Vagina (tissue), 2 donors: Measurements from ENCODE around the gene TMEM192. TPM values are rescaled to one million over a fixed set of nuclear protein-coding genes. Genes with fewer than 3 reads are reported as not detected.
"Not testable (repeated sequence)": the region's sequence is repeated elsewhere in the genome, so short reads cannot be mapped to it uniquely, and the experiment has no call there.

Experiments
- DNase-seq, 2 donors: peaks; one replicate each; pipeline ENCODE4 v3.0.0-alpha.2; 2017; ENCODE audit errors: extremely low spot score in 2 of 2
- H3K27ac ChIP-seq: fragments of 200-600 bp; sonication (generic); one replicate; pipeline ENCODE4 v1.5.1; 2019
- H3K27me3 ChIP-seq: fragments of 200-600 bp; sonication (generic); one replicate; pipeline ENCODE4 v1.5.1; 2019
- H3K36me3 ChIP-seq, 2 donors: fragments of 200-600 bp; sonication (generic); one replicate each; pipeline ENCODE4 v1.5.1; 2017 to 2019
- H3K4me1 ChIP-seq: fragments of 200-600 bp; sonication (generic); one replicate; pipeline ENCODE4 v1.5.1; 2019
- H3K4me3 ChIP-seq, 2 donors: fragments of 200-600 bp; sonication (generic); 1 replicate in 1 of 2; 2 replicates in 1 of 2; pipeline ENCODE4 v1.5.1; 2016 to 2019
- H3K9me3 ChIP-seq: fragments of 200-600 bp; sonication (generic); one replicate; pipeline ENCODE4 v1.5.1; 2019
- POLR2A ChIP-seq, 2 donors: fragments of 450-650 bp; IDR thresholded peaks; one replicate each; pipeline ENCODE4 v1.6.1; 2017; ENCODE audit warnings: antibody characterized with exemption in 2 of 2, mild to moderate bottlenecking in 2 of 2, moderate library complexity in 2 of 2
- POLR2AphosphoS5 ChIP-seq, 2 donors: sonication (generic); formaldehyde crosslinking; IDR thresholded peaks; one replicate each; pipeline ENCODE4 v1.9.0; 2017; ENCODE audit warnings: antibody characterized with exemption in 2 of 2, mild to moderate bottlenecking in 2 of 2, low read depth in 1 of 2; ENCODE audit not compliant: insufficient read depth in 1 of 2
- intact Hi-C: fragments of 100-400 bp; cut with DNase I; formaldehyde crosslinking; loops from one replicate; pipeline ENCODE4 v1.15.1; 2023
- total RNA-seq: library from RNA; depleted of rRNA; stranded (reverse); fragments of >200 nt; gene quantifications from one replicate; pipeline ENCODE4 v1.2.3, GENCODE V29; 2016
- TF ChIP-seq, protein P1 (sequence below), 3 experiments: fragments of 450-650 bp in 2 of 3; fragments of 200-600 bp in 1 of 3; sonication (generic) in 1 of 3; IDR thresholded peaks; one replicate each; pipeline ENCODE4 v1.5.1; 2017 to 2019; ENCODE audit warnings: antibody characterized with exemption in 3 of 3, mild to moderate bottlenecking in 2 of 3, moderate library complexity in 2 of 3

The TMEM192 gene
- total RNA-seq, 1 donor from 2014 or later = 7.1 TPM

DNA sequence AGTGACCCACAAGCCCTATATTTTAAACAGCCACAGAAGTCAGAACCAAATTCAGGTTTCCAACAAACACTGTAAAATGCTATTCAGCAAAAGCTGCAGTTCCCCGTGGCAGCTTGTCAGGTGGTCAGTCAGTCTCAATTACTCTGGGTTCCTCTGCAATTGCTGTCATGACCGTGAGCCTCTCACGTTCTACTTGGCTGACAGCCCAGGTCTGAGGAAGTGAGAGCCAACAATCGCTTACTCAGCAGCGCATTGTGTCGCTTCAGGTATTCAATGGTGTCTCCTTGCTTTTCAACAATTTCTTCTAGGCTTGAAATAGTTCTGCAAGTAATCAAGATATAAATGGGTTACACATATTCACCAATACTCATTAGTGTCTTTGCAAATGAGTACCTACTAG lies 33.2 kb downstream of the TMEM192 start:
- H3K27me3 ChIP-seq = no peaks in the 10 kb centered on the region
- no peak overlapping the region for H3K27ac ChIP-seq
- no peak overlapping the region for H3K4me3 ChIP-seq
- H3K36me3 ChIP-seq = peaks cover 0 to 16% of the 10 kb centered on the region in 2 donors
- no peak for DNase-seq
- H3K4me1 ChIP-seq = no peaks in the 10 kb centered on the region
- no peaks in the 10 kb centered on the region for H3K9me3 ChIP-seq
- TF ChIP-seq POLR2AphosphoS5 (IDR thresholded peaks at IDR 0.05; ENCODE audit: insufficient read depth in 1 of 2, low read depth in 1 of 2) (no peak), POLR2A (IDR thresholded peaks at IDR 0.05) (no peak)
- TF ChIP-seq, protein P1, sequence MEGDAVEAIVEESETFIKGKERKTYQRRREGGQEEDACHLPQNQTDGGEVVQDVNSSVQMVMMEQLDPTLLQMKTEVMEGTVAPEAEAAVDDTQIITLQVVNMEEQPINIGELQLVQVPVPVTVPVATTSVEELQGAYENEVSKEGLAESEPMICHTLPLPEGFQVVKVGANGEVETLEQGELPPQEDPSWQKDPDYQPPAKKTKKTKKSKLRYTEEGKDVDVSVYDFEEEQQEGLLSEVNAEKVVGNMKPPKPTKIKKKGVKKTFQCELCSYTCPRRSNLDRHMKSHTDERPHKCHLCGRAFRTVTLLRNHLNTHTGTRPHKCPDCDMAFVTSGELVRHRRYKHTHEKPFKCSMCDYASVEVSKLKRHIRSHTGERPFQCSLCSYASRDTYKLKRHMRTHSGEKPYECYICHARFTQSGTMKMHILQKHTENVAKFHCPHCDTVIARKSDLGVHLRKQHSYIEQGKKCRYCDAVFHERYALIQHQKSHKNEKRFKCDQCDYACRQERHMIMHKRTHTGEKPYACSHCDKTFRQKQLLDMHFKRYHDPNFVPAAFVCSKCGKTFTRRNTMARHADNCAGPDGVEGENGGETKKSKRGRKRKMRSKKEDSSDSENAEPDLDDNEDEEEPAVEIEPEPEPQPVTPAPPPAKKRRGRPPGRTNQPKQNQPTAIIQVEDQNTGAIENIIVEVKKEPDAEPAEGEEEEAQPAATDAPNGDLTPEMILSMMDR (IDR thresholded peaks at IDR 0.05) = no peak
- intact Hi-C loops = no loop called here

DNA sequence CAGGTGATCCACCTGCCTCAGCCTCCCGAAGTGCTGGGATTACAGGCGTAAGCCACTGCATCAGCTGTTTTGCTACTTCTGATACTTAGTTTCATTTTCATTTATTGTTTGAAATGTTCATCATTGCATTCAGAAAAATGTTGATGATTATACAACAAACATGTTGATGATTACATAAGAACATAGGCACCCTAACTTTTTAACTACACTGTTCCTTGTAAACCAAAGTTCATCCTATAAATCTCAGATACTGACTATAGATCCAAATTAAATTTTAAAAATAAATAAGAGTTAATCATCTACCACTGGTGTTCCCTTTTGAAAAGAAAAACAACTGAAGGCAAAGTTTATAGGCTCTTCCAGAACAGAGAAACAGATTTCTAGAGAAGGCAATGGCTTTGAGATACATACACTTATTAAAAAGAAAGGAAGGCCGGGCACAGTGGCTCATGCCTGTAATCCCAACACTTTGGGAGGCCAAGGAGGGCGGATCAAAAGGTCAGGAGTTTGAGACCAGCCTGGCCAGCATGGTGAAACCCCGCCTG lies 35.6 kb downstream of the TMEM192 start:
- H3K27ac ChIP-seq = no peak overlapping the region
- TF ChIP-seq, protein P1 (IDR thresholded peaks at IDR 0.05) = no peak
- no peak for TF ChIP-seq POLR2AphosphoS5 (IDR thresholded peaks at IDR 0.05; ENCODE audit: insufficient read depth in 1 of 2, low read depth in 1 of 2)
- no peak for TF ChIP-seq POLR2A (IDR thresholded peaks at IDR 0.05)
- H3K4me3 ChIP-seq = no peak overlapping the region
- DNase-seq = no peak
- H3K27me3 ChIP-seq = no peaks in the 10 kb centered on the region
- intact Hi-C loops = no loop called here
- H3K36me3 ChIP-seq = peaks cover 0 to 13% of the 10 kb centered on the region in 2 donors
- no peaks in the 10 kb centered on the region for H3K4me1 ChIP-seq
- no peaks in the 10 kb centered on the region for H3K9me3 ChIP-seq

DNA sequence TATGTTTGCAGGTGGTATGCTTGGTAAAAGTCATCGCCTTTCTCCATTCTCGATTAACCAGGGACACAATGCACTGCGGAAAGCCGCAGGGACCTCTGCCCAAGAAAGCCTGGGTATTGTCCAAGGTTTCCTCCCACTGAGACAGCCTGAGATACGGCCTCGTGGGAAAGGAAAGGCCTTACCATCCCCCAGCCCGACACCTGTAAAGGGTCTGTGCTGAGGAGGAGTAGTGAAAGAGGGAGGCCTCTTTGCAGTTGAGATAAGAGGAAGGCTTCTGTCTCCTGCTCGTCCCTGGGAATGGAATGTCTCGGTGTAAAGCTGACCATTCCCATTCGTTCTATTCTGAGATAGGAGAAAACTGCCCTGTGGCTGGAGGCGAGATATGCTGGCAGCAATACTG lies 39.3 kb downstream of the TMEM192 start:
- H3K27ac ChIP-seq, H3K4me3 ChIP-seq, H3K36me3 ChIP-seq, DNase-seq, H3K9me3 ChIP-seq, H3K27me3 ChIP-seq, H3K4me1 ChIP-seq, intact Hi-C loops: not testable (repeated sequence)

DNA sequence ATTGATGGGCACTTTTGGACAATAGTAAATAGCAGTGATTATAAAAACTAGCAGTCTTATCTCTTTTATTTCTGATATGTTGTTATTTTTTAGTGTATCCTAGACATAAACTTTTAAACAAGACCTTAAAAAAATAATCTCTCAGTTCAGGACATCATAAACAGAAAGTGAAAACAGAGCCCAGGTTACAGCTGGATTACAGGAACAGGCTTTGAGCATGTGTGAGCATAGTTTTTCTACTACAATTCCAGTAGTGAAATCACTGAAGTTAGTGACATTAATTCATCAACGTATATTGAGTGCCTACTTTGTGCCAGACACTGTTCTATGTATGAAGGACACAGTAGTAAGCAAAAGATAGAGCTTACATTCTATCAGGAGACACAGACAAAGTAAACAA lies 42.1 kb downstream of the TMEM192 start:
- H3K27ac ChIP-seq = no peak overlapping the region
- H3K36me3 ChIP-seq = no peaks in the 10 kb centered on the region
- no peak for TF ChIP-seq POLR2A (IDR thresholded peaks at IDR 0.05)
- TF ChIP-seq, protein P1 (IDR thresholded peaks at IDR 0.05) = no peak
- no peak for TF ChIP-seq POLR2AphosphoS5 (IDR thresholded peaks at IDR 0.05; ENCODE audit: insufficient read depth in 1 of 2, low read depth in 1 of 2)
- no peaks in the 10 kb centered on the region for H3K9me3 ChIP-seq
- intact Hi-C loops = no loop called here
- no peaks in the 10 kb centered on the region for H3K27me3 ChIP-seq
- H3K4me3 ChIP-seq = no peak overlapping the region
- H3K4me1 ChIP-seq = no peaks in the 10 kb centered on the region
- DNase-seq = no peak

DNA sequence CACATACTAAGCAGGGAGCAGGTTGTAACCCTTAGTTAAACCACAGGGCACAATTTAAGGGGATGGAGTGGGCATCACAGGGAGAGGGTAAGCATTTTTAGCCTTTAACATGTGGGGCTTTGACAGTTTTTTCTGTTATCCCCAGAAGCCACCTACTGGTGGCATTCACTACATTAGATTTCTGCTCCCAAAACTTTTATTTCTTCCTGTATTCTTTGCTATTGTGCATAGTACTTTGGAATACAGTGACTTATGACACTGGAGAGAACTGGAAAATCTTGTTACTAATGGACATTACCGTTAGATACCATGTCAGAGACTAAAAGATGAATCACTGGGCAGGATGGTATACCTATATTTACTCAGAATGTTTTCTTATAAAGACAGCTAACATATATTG lies 51.7 kb downstream of the TMEM192 start:
- intact Hi-C loops = no loop called here
- Histone ChIP-seq H3K4me1 (no peaks in the 10 kb centered on the region), H3K4me3 (no peak overlapping the region), H3K36me3 (no peaks in the 10 kb centered on the region), H3K27me3 (no peaks in the 10 kb centered on the region), H3K27ac (no peak overlapping the region), H3K9me3 (no peaks in the 10 kb centered on the region)
- DNase-seq = no peak
- TF ChIP-seq POLR2A (IDR thresholded peaks at IDR 0.05) (no peak), POLR2AphosphoS5 (IDR thresholded peaks at IDR 0.05; ENCODE audit: insufficient read depth in 1 of 2, low read depth in 1 of 2) (no peak)
- TF ChIP-seq, protein P1 (IDR thresholded peaks at IDR 0.05) = no peak
